PC-3 (cell line): ENCODE measurements around the gene LOXHD1. TPM values are rescaled to one million over a fixed set of nuclear protein-coding genes. Genes with fewer than 3 reads are reported as not detected.

Source experiments
- ATAC-seq: fragments of 200-7000 bp; cut with Tn5 transposase; 2 replicates; pipeline ENCODE4 v1.9.1; 2020; ENCODE audit warnings: mild to moderate bottlenecking, moderate library complexity
- BruUV-seq: library from RNA; stranded (reverse); fragments of 400-500 nt; replicated peaks from 2 replicates; lab custom pipeline; 2021; lab: Mats Ljungman, UMichigan
- CTCF ChIA-PET: fragments of 300-600 bp; sonication (Branson Sonifier 250); formaldehyde crosslinking; loops from one replicate; lab custom pipeline; 2022; ENCODE audit warnings: antibody characterized with exemption; lab: Charles Lee
- POLR2A ChIA-PET: fragments of 300-600 bp; sonication (Branson Sonifier 250); formaldehyde crosslinking; loops from one replicate; lab custom pipeline; 2022; ENCODE audit warnings: antibody characterized with exemption; ENCODE audit not compliant: unreplicated experiment; lab: Charles Lee
- DNase-seq: peaks from one replicate; pipeline ENCODE4 v3.0.0-alpha.2; 2015
- H2AFZ ChIP-seq: fragments of 300-600 bp; sonication (generic); 2 replicates; pipeline ENCODE4 v1.6.0; 2016; ENCODE audit warnings: antibody characterized with exemption, low read length
- H3F3A ChIP-seq: fragments of 300-600 bp; sonication (generic); one replicate; pipeline ENCODE4 v1.6.0; 2017; ENCODE audit warnings: antibody characterized with exemption, low read length, control low read depth, mild to moderate bottlenecking; ENCODE audit not compliant: unreplicated experiment
- H3K27ac ChIP-seq: fragments of 300-600 bp; sonication (generic); 2 replicates; pipeline ENCODE4 v1.5.1; 2016; ENCODE audit warnings: mild to moderate bottlenecking, low read length
- H3K27me3 ChIP-seq: fragments of 300-600 bp; sonication (generic); 2 replicates; pipeline ENCODE4 v1.6.1; 2016; ENCODE audit warnings: low read length, mixed read lengths
- H3K36me3 ChIP-seq: fragments of 300-600 bp; sonication (generic); 2 replicates; pipeline ENCODE4 v1.6.1; 2016; ENCODE audit warnings: low read depth, mixed run types, low read length, mixed read lengths
- H3K4me1 ChIP-seq: fragments of 300-600 bp; sonication (generic); 2 replicates; pipeline ENCODE4 v1.5.1; 2016; ENCODE audit warnings: low read length; ENCODE audit not compliant: insufficient read depth
- H3K4me2 ChIP-seq: fragments of 300-600 bp; sonication (generic); 2 replicates; pipeline ENCODE4 v1.6.0; 2016; ENCODE audit warnings: low read length
- H3K4me3 ChIP-seq: fragments of 300-600 bp; sonication (generic); 2 replicates; pipeline ENCODE4 v1.5.1; 2016; ENCODE audit warnings: mild to moderate bottlenecking, low read length, mixed read lengths
- H3K79me2 ChIP-seq: fragments of 300-600 bp; sonication (generic); 2 replicates; pipeline ENCODE4 v1.6.1; 2017; ENCODE audit warnings: low read length, mixed read lengths
- H3K9ac ChIP-seq: fragments of 300-600 bp; sonication (generic); 2 replicates; pipeline ENCODE4 v1.6.0; 2016; ENCODE audit warnings: mild to moderate bottlenecking, low read length
- H3K9me2 ChIP-seq: fragments of 300-600 bp; sonication (generic); replicated peaks from 2 replicates; pipeline ENCODE4 v1.6.1; 2016; ENCODE audit warnings: mixed run types, low read length, mixed read lengths
- H3K9me3 ChIP-seq: fragments of 300-600 bp; sonication (generic); 2 replicates; pipeline ENCODE4 v1.6.1; 2016; ENCODE audit warnings: low read length, mixed read lengths
- H4K20me1 ChIP-seq: fragments of 300-600 bp; sonication (generic); 2 replicates; pipeline ENCODE4 v1.6.1; 2016; ENCODE audit warnings: low read length, mixed read lengths
- EZH2 ChIP-seq: fragments of 300-600 bp; sonication (generic); IDR thresholded peaks from one replicate; pipeline ENCODE4 v1.6.1; 2017; ENCODE audit warnings: antibody characterized with exemption, mild to moderate bottlenecking, low read length; ENCODE audit not compliant: unreplicated experiment
- EZH2phosphoT487 ChIP-seq: fragments of 300-600 bp; sonication (generic); IDR thresholded peaks from 2 replicates; pipeline ENCODE4 v1.6.1; 2018; ENCODE audit warnings: mild to moderate bottlenecking, antibody characterized with exemption, low read length, borderline replicate concordance
- intact Hi-C: fragments of 100-400 bp; cut with micrococcal nuclease; formaldehyde crosslinking; loops from 2 replicates; pipeline ENCODE4 v1.9.0; 2023
- total RNA-seq: library from RNA; depleted of rRNA; stranded (reverse); fragments of >200 nt; gene quantifications from 2 replicates; pipeline ENCODE4 v1.2.3, GENCODE V29; 2014
- TF ChIP-seq, protein P1 (sequence below): fragments of 300-600 bp; sonication (generic); conservative IDR thresholded peaks from 2 replicates; pipeline ENCODE4 v1.5.1; 2017; ENCODE audit warnings: antibody characterized with exemption, low read depth, mild to moderate bottlenecking, low read length

LOXHD1 gene
- total RNA-seq, 1 experiment from 2014 or later: not detected

DNA sequence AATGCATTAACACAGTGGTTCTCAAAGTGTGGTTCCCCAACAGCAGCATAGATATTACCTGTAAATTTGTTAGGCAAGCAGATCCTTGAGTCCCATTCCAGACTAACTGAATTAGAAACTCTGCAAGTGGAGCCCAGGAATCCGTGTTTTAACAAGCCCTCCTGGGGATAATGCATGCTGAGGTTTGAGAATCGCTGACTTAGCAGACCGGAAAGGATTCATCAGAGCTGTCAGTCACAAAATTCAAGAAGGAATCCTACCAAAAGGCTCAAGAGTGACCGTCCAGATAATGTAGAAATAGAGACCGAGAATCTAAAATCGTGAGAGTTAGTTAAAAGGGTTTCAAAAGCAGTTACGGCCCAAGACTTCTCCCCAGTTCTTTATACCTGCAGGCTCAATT lies 66.9 kb downstream of the LOXHD1 start:
- Histone ChIP-seq H3K79me2 (no peaks in the 10 kb centered on the region), H3F3A (no peaks in the 10 kb centered on the region), H3K4me2 (no peak overlapping the region), H2AFZ (no peak overlapping the region), H4K20me1 (no peaks in the 10 kb centered on the region), H3K4me1 (no peaks in the 10 kb centered on the region), H3K9me3 (no peaks in the 10 kb centered on the region), H3K4me3 (no peak overlapping the region), H3K36me3 (no peaks in the 10 kb centered on the region), H3K9me2 (no peaks in the 10 kb centered on the region), H3K27ac (no peak overlapping the region), H3K27me3 (0 out of 2 replicates have a peak, but pooled peaks cover 5% of the 10 kb centered on the region), H3K9ac (no peak overlapping the region)
- ATAC-seq (no peak), DNase-seq (no peak)
- ChIA-PET CTCF (no interaction called here), POLR2A (no interaction called here)
- BruUV-seq: no TSS peak
- intact Hi-C loops: no loop called here
- TF ChIP-seq EZH2 (no peak), EZH2phosphoT487 (no peak)
- TF ChIP-seq, protein P1, sequence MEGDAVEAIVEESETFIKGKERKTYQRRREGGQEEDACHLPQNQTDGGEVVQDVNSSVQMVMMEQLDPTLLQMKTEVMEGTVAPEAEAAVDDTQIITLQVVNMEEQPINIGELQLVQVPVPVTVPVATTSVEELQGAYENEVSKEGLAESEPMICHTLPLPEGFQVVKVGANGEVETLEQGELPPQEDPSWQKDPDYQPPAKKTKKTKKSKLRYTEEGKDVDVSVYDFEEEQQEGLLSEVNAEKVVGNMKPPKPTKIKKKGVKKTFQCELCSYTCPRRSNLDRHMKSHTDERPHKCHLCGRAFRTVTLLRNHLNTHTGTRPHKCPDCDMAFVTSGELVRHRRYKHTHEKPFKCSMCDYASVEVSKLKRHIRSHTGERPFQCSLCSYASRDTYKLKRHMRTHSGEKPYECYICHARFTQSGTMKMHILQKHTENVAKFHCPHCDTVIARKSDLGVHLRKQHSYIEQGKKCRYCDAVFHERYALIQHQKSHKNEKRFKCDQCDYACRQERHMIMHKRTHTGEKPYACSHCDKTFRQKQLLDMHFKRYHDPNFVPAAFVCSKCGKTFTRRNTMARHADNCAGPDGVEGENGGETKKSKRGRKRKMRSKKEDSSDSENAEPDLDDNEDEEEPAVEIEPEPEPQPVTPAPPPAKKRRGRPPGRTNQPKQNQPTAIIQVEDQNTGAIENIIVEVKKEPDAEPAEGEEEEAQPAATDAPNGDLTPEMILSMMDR: no peak

DNA sequence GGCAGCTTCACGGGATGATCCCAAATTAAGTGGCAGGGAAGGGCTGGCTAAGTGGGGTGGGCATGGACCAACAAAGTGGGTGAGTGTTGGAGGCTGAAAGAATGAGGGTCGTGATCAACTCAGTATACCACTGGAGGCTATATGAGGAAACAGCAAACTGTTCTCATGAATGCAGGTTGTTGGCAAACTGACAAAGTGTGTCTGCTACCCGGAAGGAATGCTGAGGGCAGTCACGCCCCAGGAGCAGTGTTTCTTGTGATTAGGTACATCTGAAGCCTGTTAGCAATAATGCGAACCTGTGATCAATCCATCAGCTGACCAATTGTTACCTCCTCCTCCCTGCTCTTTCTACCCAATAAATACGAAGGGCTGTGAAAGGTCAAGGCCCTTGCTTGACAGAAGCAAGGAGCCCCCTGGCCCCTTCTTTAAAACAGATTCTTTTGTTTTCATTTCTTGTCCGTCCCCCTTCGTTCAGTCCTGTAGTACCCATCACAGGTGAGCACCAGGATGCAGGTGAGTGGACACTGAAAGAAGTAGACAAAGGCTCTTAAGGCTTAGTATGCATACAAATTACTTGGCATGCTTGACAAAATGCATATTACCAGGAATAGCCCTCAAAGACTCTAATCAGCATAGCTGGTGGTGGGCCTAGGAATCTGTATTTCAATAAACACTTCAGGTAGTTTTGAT lies 67.9 kb downstream of the LOXHD1 start:
- Histone ChIP-seq H3K9me2 (no peaks in the 10 kb centered on the region), H3K27me3 (0 out of 2 replicates have a peak, but pooled peaks cover 5% of the 10 kb centered on the region), H4K20me1 (no peaks in the 10 kb centered on the region), H3K27ac (no peak overlapping the region), H3K9me3 (no peaks in the 10 kb centered on the region), H3K36me3 (no peaks in the 10 kb centered on the region), H2AFZ (no peak overlapping the region), H3K4me1 (no peaks in the 10 kb centered on the region), H3K9ac (no peak overlapping the region), H3F3A (no peaks in the 10 kb centered on the region), H3K4me2 (no peak overlapping the region), H3K79me2 (no peaks in the 10 kb centered on the region), H3K4me3 (no peak overlapping the region)
- no peak for TF ChIP-seq EZH2phosphoT487
- no peak for TF ChIP-seq EZH2
- TF ChIP-seq, protein P1: no peak
- ChIA-PET POLR2A (no interaction called here), CTCF (no interaction called here)
- no TSS peak for BruUV-seq
- ATAC-seq (no peak), DNase-seq (no peak)
- intact Hi-C loops: no loop called here

DNA sequence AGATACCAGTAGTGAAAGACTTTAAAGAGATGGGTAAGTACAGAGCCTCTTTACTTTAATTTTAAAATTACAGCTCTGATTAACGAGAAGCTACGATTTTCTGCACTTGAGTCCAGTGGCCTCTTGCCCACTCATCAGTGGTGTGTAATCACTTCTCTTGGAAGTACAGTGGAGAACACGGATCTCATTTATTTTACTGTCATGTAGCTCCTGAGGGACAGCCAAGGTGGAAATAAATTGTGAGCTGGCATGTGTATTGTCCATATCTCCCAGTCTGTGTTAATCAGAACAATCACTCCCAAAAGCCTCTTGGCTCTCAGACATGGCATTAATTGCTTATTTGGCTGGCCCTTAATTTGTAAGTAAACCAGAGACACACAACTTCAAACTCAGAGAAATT lies 69.4 kb downstream of the LOXHD1 start:
- Histone ChIP-seq H2AFZ (no peak overlapping the region), H4K20me1 (no peaks in the 10 kb centered on the region), H3K4me3 (no peak overlapping the region), H3K36me3 (no peaks in the 10 kb centered on the region), H3K9me2 (no peaks in the 10 kb centered on the region), H3K9me3 (no peaks in the 10 kb centered on the region), H3K79me2 (no peaks in the 10 kb centered on the region), H3K27me3 (0 out of 2 replicates have a peak, but pooled peaks cover 5% of the 10 kb centered on the region), H3K4me2 (no peak overlapping the region), H3F3A (no peaks in the 10 kb centered on the region), H3K27ac (no peak overlapping the region), H3K4me1 (no peaks in the 10 kb centered on the region), H3K9ac (no peak overlapping the region)
- ChIA-PET POLR2A (no interaction called here), CTCF (no interaction called here)
- no TSS peak for BruUV-seq
- TF ChIP-seq, protein P1: no peak
- no peak for TF ChIP-seq EZH2phosphoT487
- TF ChIP-seq EZH2: no peak
- ATAC-seq: no peak
- DNase-seq: no peak
- intact Hi-C loops: no loop called here
